GM21526 (cell line): ENCODE measurements around the gene CLCN3.
"Not testable (repeated sequence)": the region's sequence is repeated elsewhere in the genome, so short reads cannot be mapped to it uniquely, and the experiment has no call there.

Experiments used
- ATAC-seq: cut with Tn5 transposase; IDR thresholded peaks from one replicate; pipeline ENCODE4 v1.9.1; 2021; ENCODE audit warnings: moderate library complexity; ENCODE audit not compliant: unreplicated experiment, low FRiP score

The CLCN3 gene

GRCh38 chr4:169650227-169650936, 30.0 kb downstream of the CLCN3 start:
- ATAC-seq = no peak

GRCh38 chr4:169652535-169652934, 32.2 kb downstream of the CLCN3 start:
- ATAC-seq = no peak

- no peak for ATAC-seq
Observed at GRCh38 chr4:169655401-169655800, 35.0 kb downstream of the CLCN3 start.

GRCh38 chr4:169657470-169658107, 37.2 kb downstream of the CLCN3 start:
- no peak for ATAC-seq

GRCh38 chr4:169658196-169658595, 37.8 kb downstream of the CLCN3 start:
- ATAC-seq = no peak

GRCh38 chr4:169658975-169659715, 38.8 kb downstream of the CLCN3 start:
- ATAC-seq = no peak

- ATAC-seq = peak; percentile 96
Observed at GRCh38 chr4:169659716-169660670, 39.6 kb downstream of the CLCN3 start.

GRCh38 chr4:169660929-169661328, 40.6 kb downstream of the CLCN3 start:
- ATAC-seq = no peak

- no peak for ATAC-seq
Observed at GRCh38 chr4:169661761-169662160, 41.4 kb downstream of the CLCN3 start.

GRCh38 chr4:169662206-169662605, 41.8 kb downstream of the CLCN3 start:
- no peak for ATAC-seq

GRCh38 chr4:169663402-169663801, 43.0 kb downstream of the CLCN3 start:
- no peak for ATAC-seq

- ATAC-seq = no peak
Observed at GRCh38 chr4:169663831-169664230, 43.5 kb downstream of the CLCN3 start.

- no peak for ATAC-seq
Observed at GRCh38 chr4:169664615-169665014, 44.2 kb downstream of the CLCN3 start.

GRCh38 chr4:169665046-169665737, 44.8 kb downstream of the CLCN3 start:
- ATAC-seq = no peak

- no peak for ATAC-seq
Observed at GRCh38 chr4:169668069-169668721, 47.8 kb downstream of the CLCN3 start.

- peak; percentile 78 for ATAC-seq
Observed at GRCh38 chr4:169675825-169676224, 55.4 kb downstream of the CLCN3 start.

GRCh38 chr4:169677150-169677748, 56.9 kb downstream of the CLCN3 start:
- no peak for ATAC-seq

GRCh38 chr4:169678486-169678885, 58.1 kb downstream of the CLCN3 start:
- ATAC-seq = not testable (repeated sequence)
